Nephron (organoid): ENCODE results near the gene ANKRD55.

Source experiments
- H3K27ac Mint-ChIP-seq, 3 experiments: 2 replicates each; pipeline ENCODE4 v1.8.0; 2020; ENCODE audit warnings: mixed read lengths in 3 of 3, mild to moderate bottlenecking in 2 of 3, moderate library complexity in 1 of 3
- H3K27me3 Mint-ChIP-seq: 2 replicates; pipeline ENCODE4 v1.8.0; 2021; ENCODE audit warnings: low read depth, mild to moderate bottlenecking, moderate library complexity, mixed read lengths
- H3K36me3 Mint-ChIP-seq: 2 replicates; pipeline ENCODE4 v1.8.0; 2020; ENCODE audit warnings: low read depth, mixed read lengths
- H3K4me1 Mint-ChIP-seq: 2 replicates; pipeline ENCODE4 v1.8.0; 2020; ENCODE audit warnings: mixed read lengths
- H3K4me3 Mint-ChIP-seq, 3 experiments: 2 replicates each; pipeline ENCODE4 v1.8.0; 2020; ENCODE audit warnings: mild to moderate bottlenecking in 3 of 3, mixed read lengths in 3 of 3, moderate library complexity in 2 of 3
- H3K9me3 Mint-ChIP-seq: 2 replicates; pipeline ENCODE4 v1.8.0; 2020; ENCODE audit warnings: mixed read lengths
- TF ChIP-seq, protein P1 (sequence below), 3 experiments: fragments of 200-600 bp; sonication (generic); IDR thresholded peaks; one replicate each; pipeline ENCODE4 v1.5.0; 2021; ENCODE audit warnings: antibody characterized with exemption in 3 of 3; ENCODE audit not compliant: unreplicated experiment in 3 of 3

ANKRD55 gene

DNA sequence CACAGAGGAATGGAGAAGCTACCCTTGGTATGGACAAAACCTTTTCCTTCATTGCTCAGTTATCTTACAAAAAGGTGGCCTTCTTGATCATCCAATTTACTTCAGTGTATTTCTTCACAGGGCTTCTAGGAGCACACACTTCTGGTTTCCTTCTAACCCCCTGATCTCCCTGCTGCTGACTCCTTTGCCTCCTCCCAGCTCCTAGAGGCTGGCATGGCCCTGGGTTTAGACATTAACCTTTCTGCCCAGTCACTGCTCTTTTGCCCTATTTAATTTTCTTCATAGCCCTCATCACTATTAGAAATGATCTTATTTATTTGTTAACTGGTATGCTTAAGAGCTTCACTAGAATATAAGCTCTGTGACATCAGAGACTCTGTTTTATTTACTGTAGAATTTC, 63.2 kb downstream of the ANKRD55 start:
- TF ChIP-seq, protein P1, sequence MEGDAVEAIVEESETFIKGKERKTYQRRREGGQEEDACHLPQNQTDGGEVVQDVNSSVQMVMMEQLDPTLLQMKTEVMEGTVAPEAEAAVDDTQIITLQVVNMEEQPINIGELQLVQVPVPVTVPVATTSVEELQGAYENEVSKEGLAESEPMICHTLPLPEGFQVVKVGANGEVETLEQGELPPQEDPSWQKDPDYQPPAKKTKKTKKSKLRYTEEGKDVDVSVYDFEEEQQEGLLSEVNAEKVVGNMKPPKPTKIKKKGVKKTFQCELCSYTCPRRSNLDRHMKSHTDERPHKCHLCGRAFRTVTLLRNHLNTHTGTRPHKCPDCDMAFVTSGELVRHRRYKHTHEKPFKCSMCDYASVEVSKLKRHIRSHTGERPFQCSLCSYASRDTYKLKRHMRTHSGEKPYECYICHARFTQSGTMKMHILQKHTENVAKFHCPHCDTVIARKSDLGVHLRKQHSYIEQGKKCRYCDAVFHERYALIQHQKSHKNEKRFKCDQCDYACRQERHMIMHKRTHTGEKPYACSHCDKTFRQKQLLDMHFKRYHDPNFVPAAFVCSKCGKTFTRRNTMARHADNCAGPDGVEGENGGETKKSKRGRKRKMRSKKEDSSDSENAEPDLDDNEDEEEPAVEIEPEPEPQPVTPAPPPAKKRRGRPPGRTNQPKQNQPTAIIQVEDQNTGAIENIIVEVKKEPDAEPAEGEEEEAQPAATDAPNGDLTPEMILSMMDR (IDR thresholded peaks at IDR 0.05; ENCODE audit: unreplicated experiment in 3 of 3): no peak
- Mint-ChIP-seq H3K36me3 (no peaks in the 10 kb centered on the region), H3K27me3 (peaks cover 3% of the 10 kb centered on the region), H3K4me3 (no peak overlapping the region), H3K4me1 (peaks cover 8% of the 10 kb centered on the region), H3K9me3 (no peaks in the 10 kb centered on the region), H3K27ac (peak overlapping the region; percentile 14 to 80 (median 26))

DNA sequence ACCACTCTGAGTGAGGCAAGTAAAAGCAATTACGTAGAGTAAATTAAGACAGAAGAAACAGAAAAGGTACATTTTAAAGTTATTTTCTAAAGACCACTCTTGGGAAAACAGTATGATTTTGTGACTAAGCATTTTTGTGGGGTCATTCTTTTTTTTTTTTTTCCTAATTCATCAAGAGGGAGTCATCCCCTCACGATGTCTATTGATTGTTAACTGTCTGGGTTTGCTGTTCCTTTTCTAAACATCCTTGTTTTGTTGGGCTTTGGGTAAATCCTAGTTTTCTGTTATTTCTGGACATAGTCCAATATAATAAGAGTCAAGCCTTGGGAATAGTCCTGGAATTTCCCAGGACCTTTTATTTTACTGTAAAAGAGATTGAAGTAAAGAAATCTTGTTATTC, 63.8 kb downstream of the ANKRD55 start:
- Mint-ChIP-seq H3K27ac (peak overlapping the region; percentile 26 to 81 (median 80)), H3K4me1 (peaks cover 14% of the 10 kb centered on the region), H3K27me3 (peaks cover 3% of the 10 kb centered on the region), H3K36me3 (no peaks in the 10 kb centered on the region), H3K9me3 (no peaks in the 10 kb centered on the region), H3K4me3 (no peak overlapping the region)
- TF ChIP-seq, protein P1 (IDR thresholded peaks at IDR 0.05; ENCODE audit: unreplicated experiment in 3 of 3): no peak

DNA sequence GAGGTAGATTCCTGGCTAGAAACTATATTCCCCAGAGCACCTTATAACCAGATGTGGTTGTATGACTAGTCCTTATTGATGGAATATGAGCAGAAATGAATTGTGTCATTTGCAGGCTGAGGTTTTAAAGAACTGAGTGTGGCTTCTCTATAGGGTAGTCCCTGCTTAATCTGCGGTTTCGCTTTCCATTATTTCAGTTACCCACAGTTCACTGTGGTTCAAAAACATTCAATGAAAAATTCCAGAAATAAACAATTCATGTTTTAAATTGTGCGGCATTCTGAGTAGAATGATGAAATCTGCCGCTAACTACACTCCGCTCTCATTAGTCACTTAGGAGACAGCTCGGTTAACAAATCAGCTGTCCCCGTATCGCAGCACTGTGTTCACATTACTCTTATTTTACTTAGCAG, 65.1 kb downstream of the ANKRD55 start:
- Mint-ChIP-seq H3K27ac (no peak overlapping the region), H3K27me3 (peaks cover 3% of the 10 kb centered on the region), H3K4me3 (no peak overlapping the region), H3K36me3 (no peaks in the 10 kb centered on the region), H3K4me1 (peaks cover 17% of the 10 kb centered on the region), H3K9me3 (no peaks in the 10 kb centered on the region)
- TF ChIP-seq, protein P1 (IDR thresholded peaks at IDR 0.05; ENCODE audit: unreplicated experiment in 3 of 3): no peak

DNA sequence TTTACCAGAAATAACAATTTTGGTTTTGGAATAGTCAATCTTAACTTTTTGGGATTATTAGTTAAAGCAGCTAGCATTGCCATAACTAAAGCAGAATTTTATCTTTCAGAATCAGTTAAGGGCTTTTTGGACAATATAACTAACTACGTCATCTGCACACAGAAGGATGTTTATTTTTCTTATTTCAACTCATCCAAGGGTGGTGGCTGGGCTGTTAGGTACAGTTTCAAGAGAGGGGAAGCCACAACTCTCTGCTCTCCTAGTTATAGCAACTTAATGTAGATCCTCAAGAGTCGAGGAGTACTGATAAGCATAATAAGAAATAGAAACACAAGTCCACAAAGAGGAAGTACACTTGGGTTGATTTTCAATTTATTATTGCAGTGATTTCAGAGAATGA, 65.6 kb downstream of the ANKRD55 start:
- peak overlapping the region in 1 of 3 experiments; percentile 53 for H3K27ac Mint-ChIP-seq
- no peaks in the 10 kb centered on the region for H3K36me3 Mint-ChIP-seq
- TF ChIP-seq, protein P1 (IDR thresholded peaks at IDR 0.05; ENCODE audit: unreplicated experiment in 3 of 3): no peak
- no peak overlapping the region for H3K4me3 Mint-ChIP-seq
- H3K27me3 Mint-ChIP-seq: peaks cover 8% of the 10 kb centered on the region
- no peaks in the 10 kb centered on the region for H3K9me3 Mint-ChIP-seq
- H3K4me1 Mint-ChIP-seq: peaks cover 17% of the 10 kb centered on the region

DNA sequence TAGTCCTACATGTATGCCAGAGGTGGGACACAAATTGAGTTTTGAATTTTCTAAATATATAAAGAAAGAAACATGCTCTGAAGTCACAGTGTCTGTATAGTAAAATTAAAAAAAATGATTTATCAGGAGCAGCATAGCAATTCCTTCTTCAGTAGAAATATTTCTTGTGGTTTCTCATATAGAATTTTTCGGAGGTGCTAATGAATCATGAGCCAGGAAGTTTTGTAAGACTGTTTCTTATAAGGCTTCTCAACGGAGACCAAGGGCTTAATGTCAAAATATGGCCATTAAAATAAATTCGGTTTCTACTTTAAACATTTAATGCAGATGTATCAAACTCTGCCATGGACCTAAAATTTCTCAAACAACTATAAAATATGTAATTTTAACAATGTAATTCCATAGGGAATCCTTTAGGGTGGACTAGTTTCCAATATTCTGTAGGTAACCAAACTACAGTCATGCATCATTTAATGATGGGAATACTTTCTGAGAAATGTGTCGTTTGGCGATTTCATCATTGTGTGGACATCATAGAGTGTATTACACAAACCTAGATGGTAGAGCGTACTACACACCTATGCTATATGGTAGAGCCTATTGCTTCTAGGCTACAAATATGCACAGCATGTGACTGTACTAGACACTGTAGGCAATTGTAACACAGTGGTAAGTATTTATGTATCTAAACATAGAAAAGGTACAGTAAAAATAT, 66.3 kb downstream of the ANKRD55 start:
- no peaks in the 10 kb centered on the region for H3K36me3 Mint-ChIP-seq
- no peaks in the 10 kb centered on the region for H3K9me3 Mint-ChIP-seq
- peaks cover 17% of the 10 kb centered on the region for H3K4me1 Mint-ChIP-seq
- TF ChIP-seq, protein P1 (IDR thresholded peaks at IDR 0.05; ENCODE audit: unreplicated experiment in 3 of 3): no peak
- peaks cover 8% of the 10 kb centered on the region for H3K27me3 Mint-ChIP-seq
- no peak overlapping the region for H3K27ac Mint-ChIP-seq
- H3K4me3 Mint-ChIP-seq: no peak overlapping the region

DNA sequence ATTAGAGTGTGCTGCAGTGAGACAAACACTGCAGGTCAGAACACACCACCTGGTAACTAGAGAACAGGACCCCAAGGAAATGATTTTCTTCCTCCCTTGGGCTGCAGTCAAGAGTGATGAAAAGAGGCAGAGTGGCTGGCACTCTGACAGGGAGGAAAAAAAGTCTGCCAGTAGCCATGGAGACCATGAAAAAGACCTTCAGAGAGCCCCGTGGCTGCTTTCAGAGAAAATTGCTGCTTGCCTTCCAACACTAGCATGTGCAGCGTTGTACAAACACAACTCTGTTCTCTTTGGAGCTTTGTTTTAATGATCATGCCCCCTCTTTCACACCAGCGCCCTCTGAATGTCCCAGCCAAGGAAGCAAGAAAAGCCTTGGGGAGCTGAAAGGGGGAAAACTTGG, 68.8 kb downstream of the ANKRD55 start:
- TF ChIP-seq, protein P1 (IDR thresholded peaks at IDR 0.05; ENCODE audit: unreplicated experiment in 3 of 3): no peak
- Mint-ChIP-seq H3K27ac (peak overlapping the region; percentile 66 to 83 (median 81)), H3K4me1 (peaks cover 22% of the 10 kb centered on the region)

More for the DNA sequence above, 68.8 kb downstream of the ANKRD55 start:
- Mint-ChIP-seq H3K27me3 (peaks cover 11% of the 10 kb centered on the region), H3K9me3 (no peaks in the 10 kb centered on the region), H3K36me3 (no peaks in the 10 kb centered on the region), H3K4me3 (no peak overlapping the region)
